Cardiac fibroblast (primary cell): ENCODE data around the gene PCDH9.
A peak's percentile ranks its signal among the peaks of the same experiment; 100 is the strongest.

Experiments
- DNase-seq, 2 donors: peaks; one replicate each; pipeline versions ENCODE4 v3.0.0 to v3.0.0-alpha.2; 2010; ENCODE audit warnings: low read depth in 2 of 2
- H3K4me3 ChIP-seq, 2 donors: replicated peaks in 1 of 2; 1 replicate in 1 of 2; 2 replicates in 1 of 2; pipeline ENCODE4 v1.5.1; 2011; ENCODE audit warnings: low read depth in 2 of 2, low read length in 2 of 2, mild to moderate bottlenecking in 2 of 2, moderate library complexity in 1 of 2
- CTCF ChIP-seq: IDR thresholded peaks from one replicate; pipeline ENCODE4 v1.5.1; 2011; ENCODE audit warnings: low read depth, mild to moderate bottlenecking, low read length, inconsistent platforms

PCDH9 gene

GRCh38 chr13:66462187-66462586 is 767.9 kb downstream of the PCDH9 start:
- TF ChIP-seq CTCF: no peak
- no peak for DNase-seq
- H3K4me3 ChIP-seq: no peak overlapping the region

GRCh38 chr13:66461021-66461420 is 769.1 kb downstream of the PCDH9 start:
- no peak overlapping the region for H3K4me3 ChIP-seq
- DNase-seq: peak; percentile 15 to 46
- TF ChIP-seq CTCF: no peak

GRCh38 chr13:66459634-66460033 is 770.5 kb downstream of the PCDH9 start:
- no peak for DNase-seq
- H3K4me3 ChIP-seq: no peak overlapping the region
- no peak for TF ChIP-seq CTCF

- no peak overlapping the region for H3K4me3 ChIP-seq
- TF ChIP-seq CTCF: no peak
- DNase-seq: no peak
Measured at GRCh38 chr13:66459143-66459542, 771.0 kb downstream of the PCDH9 start.

GRCh38 chr13:66446413-66446812 is 783.7 kb downstream of the PCDH9 start:
- TF ChIP-seq CTCF: no peak
- peak in 1 of 2 donors; percentile 30 for DNase-seq
- no peak overlapping the region for H3K4me3 ChIP-seq

- no peak for DNase-seq
- no peak overlapping the region for H3K4me3 ChIP-seq
Measured at GRCh38 chr13:66443926-66444325, 786.2 kb downstream of the PCDH9 start.

More at GRCh38 chr13:66443926-66444325, 786.2 kb downstream of the PCDH9 start:
- TF ChIP-seq CTCF: no peak
